Natural killer cell (primary cell): Measurements from ENCODE around the gene CORIN. TPM values are rescaled to one million over a fixed set of nuclear protein-coding genes. Genes with fewer than 3 reads are reported as not detected.

Experiments
- ATAC-seq, 3 donors: fragments of 150-1000 bp in 2 of 3; fragments of 200-7000 bp in 1 of 3; cut with Tn5 transposase; 1 replicate in 1 of 3; 2 replicates in 2 of 3; pipeline ENCODE4 v1.10.0; 2021; ENCODE audit warnings: mild to moderate bottlenecking in 2 of 3, moderate library complexity in 2 of 3
- DNase-seq, 2 donors: peaks; one replicate each; pipeline versions ENCODE4 v3.0.0 to v3.0.0-alpha.2; 2013 to 2021; ENCODE audit warnings: mixed read lengths in 1 of 2
- H3K27ac ChIP-seq: one replicate; pipeline ENCODE4 v1.5.1; 2013; ENCODE audit warnings: mild to moderate bottlenecking, low read length
- H3K27me3 ChIP-seq: one replicate; pipeline ENCODE4 v1.6.1; 2013; ENCODE audit warnings: low read length; ENCODE audit not compliant: control insufficient read depth, insufficient read depth
- H3K36me3 ChIP-seq: one replicate; pipeline ENCODE4 v1.6.1; 2013; ENCODE audit warnings: low read length; ENCODE audit not compliant: control insufficient read depth, insufficient read depth
- H3K4me1 ChIP-seq: one replicate; pipeline ENCODE4 v1.6.1; 2013; ENCODE audit warnings: low read length; ENCODE audit not compliant: control insufficient read depth, insufficient read depth
- H3K4me3 ChIP-seq: one replicate; pipeline ENCODE4 v1.5.1; 2013; ENCODE audit warnings: low read length
- H3K9me3 ChIP-seq: one replicate; pipeline ENCODE4 v1.6.1; 2013; ENCODE audit warnings: low read length; ENCODE audit not compliant: control insufficient read depth, insufficient read depth
- H3K27ac Mint-ChIP-seq, 2 donors: one replicate each; pipeline ENCODE4 v1.8.0; 2022; ENCODE audit warnings: mild to moderate bottlenecking in 2 of 2, mixed read lengths in 2 of 2, moderate library complexity in 1 of 2
- H3K27me3 Mint-ChIP-seq, 2 donors: one replicate each; pipeline ENCODE4 v1.8.0; 2022; ENCODE audit warnings: low read depth in 2 of 2, mixed read lengths in 2 of 2
- H3K36me3 Mint-ChIP-seq: one replicate; pipeline ENCODE4 v1.8.0; 2022; ENCODE audit warnings: mixed read lengths
- H3K4me1 Mint-ChIP-seq, 2 donors: one replicate each; pipeline ENCODE4 v1.8.0; 2022; ENCODE audit warnings: mixed read lengths in 2 of 2
- H3K4me3 Mint-ChIP-seq: one replicate; pipeline ENCODE4 v1.8.0; 2022; ENCODE audit warnings: mild to moderate bottlenecking, moderate library complexity, mixed read lengths
- H3K9me3 Mint-ChIP-seq, 2 donors: one replicate each; pipeline ENCODE4 v1.8.0; 2022; ENCODE audit warnings: mixed read lengths in 2 of 2
- WGBS: methylation state at CpG from one replicate; pipeline ENCODE4 v1.1.7; 2013; ENCODE audit warnings: missing lambda C conversion rate; ENCODE audit not compliant: insufficient coverage; 5-methylcytosine and 5-hydroxymethylcytosine counted together
- intact Hi-C: fragments of 100-400 bp; cut with micrococcal nuclease; formaldehyde crosslinking; loops from one replicate; pipeline ENCODE4 v1.14.2; 2022
- total RNA-seq, 4 donors: library from RNA; stranded (reverse); fragments of 120-200 nt in 1 of 4; gene quantifications; one replicate each; pipeline versions ENCODE4 v1.2.3 to v1.2.4, GENCODE V29; 2013 to 2022
- TF ChIP-seq, protein P1 (sequence below): fragments of 200-600 bp; IDR thresholded peaks from one replicate; pipeline ENCODE4 v1.8.0; 2022; ENCODE audit warnings: antibody characterized with exemption

Gene CORIN
- total RNA-seq, 3 donors from 2014 or later (not counting 1 experiment from before 2014, with no cell fraction given) = 0.78 TPM; not detected in 2

DNA sequence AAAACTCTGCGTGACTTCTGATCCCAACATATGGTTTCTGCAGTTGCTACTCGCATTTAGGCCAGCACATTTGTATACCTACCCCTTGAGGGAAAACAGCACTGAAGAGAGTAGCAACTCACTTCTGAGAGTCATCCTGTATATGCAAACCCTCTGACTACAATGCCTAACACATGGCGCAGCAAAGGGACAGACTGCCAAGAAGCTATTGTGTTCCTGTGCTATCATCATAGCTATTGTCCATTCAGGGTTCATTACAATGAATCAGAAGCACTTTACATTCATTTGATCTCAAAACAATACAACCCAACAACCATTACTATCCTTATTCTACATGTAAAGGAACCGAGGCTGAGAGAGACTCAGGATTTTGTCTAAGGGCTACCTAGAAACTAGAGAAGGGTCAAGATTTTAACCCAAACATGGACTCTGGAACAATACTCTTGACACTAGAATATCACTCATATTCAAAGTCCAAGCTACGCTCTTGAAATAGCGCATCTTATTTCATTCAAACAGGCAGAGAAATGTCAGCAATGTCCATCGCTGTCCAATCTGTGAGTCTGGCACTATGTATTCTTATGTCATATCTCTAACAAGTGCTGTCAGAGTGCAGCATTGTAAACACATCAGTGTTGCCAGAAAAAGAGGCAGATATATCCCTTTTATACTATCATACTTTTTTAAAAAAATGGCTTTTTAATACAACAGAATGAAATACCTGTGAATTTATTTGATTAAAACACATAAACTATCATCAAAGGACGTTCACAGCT, 173.6 kb downstream of the CORIN start:
- ATAC-seq (no peak), DNase-seq (no peak)
- H3K4me1 ChIP-seq = no peaks in the 10 kb centered on the region
- H3K27me3 ChIP-seq = no peaks in the 10 kb centered on the region
- H3K27ac ChIP-seq = no peak overlapping the region
- H3K27ac Mint-ChIP-seq = no peak overlapping the region
- H3K9me3 Mint-ChIP-seq = no peaks in the 10 kb centered on the region
- intact Hi-C loops = no loop called here
- no peaks in the 10 kb centered on the region for H3K36me3 Mint-ChIP-seq
- no peaks in the 10 kb centered on the region for H3K4me1 Mint-ChIP-seq
- H3K4me3 ChIP-seq = no peak overlapping the region
- no peaks in the 10 kb centered on the region for H3K9me3 ChIP-seq
- H3K27me3 Mint-ChIP-seq = peaks cover 24 to 48% of the 10 kb centered on the region in 2 donors
- H3K36me3 ChIP-seq = no peaks in the 10 kb centered on the region
- WGBS = 90% methylated on average over 8 of the region's 8 CpGs
- H3K4me3 Mint-ChIP-seq = no peak overlapping the region
- TF ChIP-seq, protein P1, sequence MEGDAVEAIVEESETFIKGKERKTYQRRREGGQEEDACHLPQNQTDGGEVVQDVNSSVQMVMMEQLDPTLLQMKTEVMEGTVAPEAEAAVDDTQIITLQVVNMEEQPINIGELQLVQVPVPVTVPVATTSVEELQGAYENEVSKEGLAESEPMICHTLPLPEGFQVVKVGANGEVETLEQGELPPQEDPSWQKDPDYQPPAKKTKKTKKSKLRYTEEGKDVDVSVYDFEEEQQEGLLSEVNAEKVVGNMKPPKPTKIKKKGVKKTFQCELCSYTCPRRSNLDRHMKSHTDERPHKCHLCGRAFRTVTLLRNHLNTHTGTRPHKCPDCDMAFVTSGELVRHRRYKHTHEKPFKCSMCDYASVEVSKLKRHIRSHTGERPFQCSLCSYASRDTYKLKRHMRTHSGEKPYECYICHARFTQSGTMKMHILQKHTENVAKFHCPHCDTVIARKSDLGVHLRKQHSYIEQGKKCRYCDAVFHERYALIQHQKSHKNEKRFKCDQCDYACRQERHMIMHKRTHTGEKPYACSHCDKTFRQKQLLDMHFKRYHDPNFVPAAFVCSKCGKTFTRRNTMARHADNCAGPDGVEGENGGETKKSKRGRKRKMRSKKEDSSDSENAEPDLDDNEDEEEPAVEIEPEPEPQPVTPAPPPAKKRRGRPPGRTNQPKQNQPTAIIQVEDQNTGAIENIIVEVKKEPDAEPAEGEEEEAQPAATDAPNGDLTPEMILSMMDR = no peak

DNA sequence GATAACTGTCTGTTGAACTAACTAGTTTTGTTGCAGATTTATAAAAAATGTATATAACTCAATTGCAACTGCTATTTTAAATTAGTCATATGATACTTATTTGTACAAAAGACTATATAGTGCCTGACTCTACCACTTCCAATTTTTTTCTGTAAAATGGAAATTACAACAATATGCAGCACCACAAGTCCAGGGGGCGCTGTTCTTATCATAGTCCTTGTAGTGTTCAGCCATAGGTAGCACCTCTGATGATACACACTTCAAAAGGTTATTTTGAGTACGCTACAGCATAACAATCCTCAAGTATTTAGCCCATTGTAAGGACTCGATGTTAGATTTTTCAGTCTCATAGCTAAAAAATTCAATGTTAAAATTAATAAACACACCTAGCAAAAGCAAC, 174.9 kb downstream of the CORIN start:
- DNase-seq (peak in 1 of 2 donors; percentile 29), ATAC-seq (no peak)
- no peak overlapping the region for H3K27ac Mint-ChIP-seq
- intact Hi-C loops = no loop called here
- Histone ChIP-seq H3K36me3 (no peaks in the 10 kb centered on the region), H3K4me1 (no peaks in the 10 kb centered on the region), H3K27me3 (no peaks in the 10 kb centered on the region), H3K4me3 (no peak overlapping the region), H3K27ac (no peak overlapping the region), H3K9me3 (no peaks in the 10 kb centered on the region)
- no peaks in the 10 kb centered on the region for H3K4me1 Mint-ChIP-seq
- peaks cover 25 to 36% of the 10 kb centered on the region in 2 donors for H3K27me3 Mint-ChIP-seq
- no peak overlapping the region for H3K4me3 Mint-ChIP-seq
- TF ChIP-seq, protein P1 = peak; percentile 19
- WGBS = 75% methylated on average over 2 of the region's 3 CpGs
- H3K9me3 Mint-ChIP-seq = no peaks in the 10 kb centered on the region
- no peaks in the 10 kb centered on the region for H3K36me3 Mint-ChIP-seq

DNA sequence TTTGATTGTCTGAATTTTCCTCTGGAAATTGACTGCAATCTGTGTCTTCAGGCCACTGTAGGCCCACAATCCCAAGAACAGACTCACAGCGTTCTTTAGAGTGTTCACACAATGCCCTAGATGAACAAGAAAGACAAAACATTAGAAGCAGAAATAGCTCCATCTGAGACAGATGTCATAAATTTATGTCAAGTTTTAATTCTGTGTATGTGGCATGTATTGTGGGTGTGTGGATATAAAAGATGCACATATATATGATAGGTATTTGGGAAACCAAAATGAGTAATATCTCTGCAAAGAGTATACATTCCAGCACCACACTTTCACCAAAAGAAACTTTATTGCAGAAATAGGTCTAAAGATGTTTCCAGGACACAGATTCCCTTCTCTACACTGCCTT, 176.1 kb downstream of the CORIN start:
- H3K36me3 Mint-ChIP-seq = no peaks in the 10 kb centered on the region
- 100% methylated on average over 1 of the region's 1 CpG for WGBS
- TF ChIP-seq, protein P1 = no peak
- Histone ChIP-seq H3K36me3 (no peaks in the 10 kb centered on the region), H3K9me3 (no peaks in the 10 kb centered on the region), H3K4me3 (no peak overlapping the region), H3K27ac (no peak overlapping the region), H3K27me3 (no peaks in the 10 kb centered on the region), H3K4me1 (no peaks in the 10 kb centered on the region)
- intact Hi-C loops = no loop called here
- H3K27ac Mint-ChIP-seq = no peak overlapping the region
- H3K9me3 Mint-ChIP-seq = no peaks in the 10 kb centered on the region
- H3K4me1 Mint-ChIP-seq = no peaks in the 10 kb centered on the region
- H3K27me3 Mint-ChIP-seq = peaks cover 20 to 25% of the 10 kb centered on the region in 2 donors
- ATAC-seq = no peak
- H3K4me3 Mint-ChIP-seq = no peak overlapping the region
- DNase-seq = no peak

DNA sequence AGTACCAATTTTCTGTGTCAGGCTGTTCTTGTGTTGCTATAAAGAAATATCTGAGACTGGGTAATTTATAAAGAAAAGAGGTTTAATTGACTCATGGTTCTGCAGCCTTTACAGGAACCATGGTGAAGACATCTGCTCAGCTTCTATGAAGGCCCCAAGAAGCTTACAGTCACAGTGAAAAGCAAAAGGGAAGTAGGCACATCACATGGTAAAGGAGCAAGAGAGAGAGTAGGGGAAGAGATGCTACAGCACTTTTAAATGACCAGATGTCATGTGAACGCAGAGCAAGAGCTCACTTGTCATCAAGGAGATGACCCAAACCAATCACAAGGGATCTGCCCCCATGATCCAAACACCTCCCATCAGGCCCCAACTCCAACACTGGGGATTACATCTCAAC, 178.5 kb downstream of the CORIN start:
- WGBS = 89% methylated on average over 1 of the region's 1 CpG
- intact Hi-C loops = no loop called here
- no peak overlapping the region for H3K4me3 ChIP-seq
- DNase-seq (no peak), ATAC-seq (no peak)
- H3K9me3 ChIP-seq = no peaks in the 10 kb centered on the region
- TF ChIP-seq, protein P1 = no peak
- Mint-ChIP-seq H3K36me3 (no peaks in the 10 kb centered on the region), H3K4me1 (no peaks in the 10 kb centered on the region), H3K4me3 (no peak overlapping the region), H3K27me3 (peaks cover 7 to 11% of the 10 kb centered on the region in 2 donors), H3K9me3 (no peaks in the 10 kb centered on the region), H3K27ac (no peak overlapping the region)
- H3K4me1 ChIP-seq = no peaks in the 10 kb centered on the region
- H3K36me3 ChIP-seq = no peaks in the 10 kb centered on the region
- no peaks in the 10 kb centered on the region for H3K27me3 ChIP-seq
- no peak overlapping the region for H3K27ac ChIP-seq
